SK-N-MC (cell line): ENCODE data around the gene ATG13.

Experiments
- EZH2 ChIP-seq: fragments of 200-600 bp; sonication (generic); IDR thresholded peaks from one replicate; pipeline ENCODE4 v1.6.1; 2017; ENCODE audit warnings: antibody characterized with exemption
- FOXP2 ChIP-seq: optimal IDR thresholded peaks from 2 replicates; pipeline ENCODE3; 2011; ENCODE audit warnings: mild to moderate bottlenecking, moderate library complexity; ENCODE audit not compliant: insufficient read depth; ENCODE audit errors: extremely low read length, control extremely low read depth
- POLR2AphosphoS5 ChIP-seq: IDR thresholded peaks from 2 replicates; pipeline ENCODE4 v1.6.1; 2012; ENCODE audit warnings: mild to moderate bottlenecking, low read depth, low read length, borderline replicate concordance

- no peak for TF ChIP-seq EZH2
- TF ChIP-seq POLR2AphosphoS5, result no peak
- TF ChIP-seq FOXP2, result no peak
Measured at GRCh38 chr11:46690702-46691101, 73.3 kb downstream of the ATG13 start.
